Osteoblast (primary cell): ENCODE results near the gene FAM83E. TPM values are rescaled to one million over a fixed set of nuclear protein-coding genes. Genes with fewer than 3 reads are reported as not detected.

Source experiments
- DNase-seq: peaks from one replicate; pipeline ENCODE4 v3.0.0; 2011; ENCODE audit warnings: low spot score, mixed read lengths; ENCODE audit not compliant: insufficient read length; ENCODE audit errors: missing footprints
- H2AFZ ChIP-seq: 2 replicates; pipeline ENCODE4 v1.6.0; 2011; ENCODE audit warnings: mild to moderate bottlenecking, low read length
- H3K27ac ChIP-seq: 2 replicates; pipeline ENCODE4 v1.5.1; 2011; ENCODE audit warnings: mild to moderate bottlenecking, low read depth, low read length, moderate library complexity
- H3K27me3 ChIP-seq: 2 replicates; pipeline ENCODE4 v1.6.0; 2012; ENCODE audit warnings: mild to moderate bottlenecking, control low read depth, inconsistent platforms, low read length, moderate library complexity; ENCODE audit not compliant: insufficient read depth
- H3K36me3 ChIP-seq: 2 replicates; pipeline ENCODE4 v1.5.1; 2011; ENCODE audit warnings: mild to moderate bottlenecking, low read length, control low read depth, moderate library complexity; ENCODE audit not compliant: insufficient read depth
- H3K4me1 ChIP-seq: 2 replicates; pipeline ENCODE4 v1.5.1; 2011; ENCODE audit warnings: mild to moderate bottlenecking, low read length, control low read depth, moderate library complexity; ENCODE audit not compliant: insufficient read depth
- H3K4me2 ChIP-seq: 2 replicates; pipeline ENCODE4 v1.6.0; 2011; ENCODE audit warnings: mild to moderate bottlenecking, low read length; ENCODE audit not compliant: insufficient read depth
- H3K4me3 ChIP-seq: fragments of 200-600 bp; sonication (generic); 3 replicates; pipeline ENCODE4 v1.5.1; 2012; ENCODE audit warnings: mild to moderate bottlenecking, low read length, inconsistent platforms; ENCODE audit not compliant: insufficient read depth
- H3K79me2 ChIP-seq: 2 replicates; pipeline ENCODE4 v1.6.0; 2012; ENCODE audit warnings: mild to moderate bottlenecking, low read length, control low read depth, inconsistent platforms; ENCODE audit not compliant: insufficient read depth
- H3K9me3 ChIP-seq: 2 replicates; pipeline ENCODE4 v1.5.1; 2011; ENCODE audit warnings: low read depth, low read length, control low read depth
- H4K20me1 ChIP-seq: 2 replicates; pipeline ENCODE4 v1.6.0; 2012; ENCODE audit warnings: mild to moderate bottlenecking, low read length, control low read depth; ENCODE audit not compliant: insufficient read depth
- CTCF ChIP-seq: IDR thresholded peaks from 2 replicates; pipeline ENCODE4 v1.5.1; 2011; ENCODE audit warnings: mild to moderate bottlenecking, low read depth, low read length, moderate library complexity; ENCODE audit errors: extremely low read depth
- total RNA-seq: library from RNA; depleted of rRNA; stranded (reverse); fragments of >200 nt; gene quantifications from 2 replicates; pipeline ENCODE4 v1.2.3, GENCODE V29; 2012

Gene FAM83E
- 0.29 TPM in 1 of 2 replicates, not detected in the other for total RNA-seq

GRCh38 chr19:48614436-48615230 is at the start of gene FAM83E:
Gene FAM83E, minus strand, starts transcription at chr19:48615076. Its CDS starts 1,704 bp downstream, at chr19:48613372.
- no peak within 1 kb of the TSS for H3K4me3 ChIP-seq
- DNase-seq = peak; percentile 92
- H3K36me3 ChIP-seq = peaks cover 32% of the 10 kb centered on the region
- no peak within 1 kb of the TSS for H3K27ac ChIP-seq
- H3K4me2 ChIP-seq = no peak within 1 kb of the TSS
- no peak within 1 kb of the TSS for H2AFZ ChIP-seq
- TF ChIP-seq CTCF = no peak
- no peaks in the 10 kb centered on the region for H3K9me3 ChIP-seq
- H4K20me1 ChIP-seq = peaks cover 41% of the 10 kb centered on the region
- H3K4me1 ChIP-seq = peaks cover 16% of the 10 kb centered on the region
- H3K79me2 ChIP-seq = peaks cover 39% of the 10 kb centered on the region
- no peaks in the 10 kb centered on the region for H3K27me3 ChIP-seq

- Histone ChIP-seq H3K4me3 (no peak overlapping the region), H2AFZ (no peak overlapping the region)
- peak; percentile 52 for DNase-seq
Measured at GRCh38 chr19:48664476-48664875, 49.6 kb upstream of the FAM83E start.

GRCh38 chr19:48663667-48664066 is 48.8 kb upstream of the FAM83E start:
- no peaks in the 10 kb centered on the region for H4K20me1 ChIP-seq
- no peak overlapping the region for H2AFZ ChIP-seq
- H3K79me2 ChIP-seq = no peaks in the 10 kb centered on the region
- H3K36me3 ChIP-seq = no peaks in the 10 kb centered on the region
- DNase-seq = peak; percentile 88
- H3K27me3 ChIP-seq = peaks cover 2% of the 10 kb centered on the region
- H3K4me2 ChIP-seq = no peak overlapping the region
- no peak overlapping the region for H3K27ac ChIP-seq
- H3K4me3 ChIP-seq = no peak overlapping the region
- no peak for TF ChIP-seq CTCF
- peaks cover 3% of the 10 kb centered on the region for H3K4me1 ChIP-seq
- H3K9me3 ChIP-seq = no peaks in the 10 kb centered on the region

More at GRCh38 chr19:48664476-48664875, 49.6 kb upstream of the FAM83E start:
- no peaks in the 10 kb centered on the region for H3K79me2 ChIP-seq
- TF ChIP-seq CTCF = no peak
- no peak overlapping the region for H3K4me2 ChIP-seq
- peaks cover 3% of the 10 kb centered on the region for H3K4me1 ChIP-seq
- no peaks in the 10 kb centered on the region for H4K20me1 ChIP-seq
- no peaks in the 10 kb centered on the region for H3K36me3 ChIP-seq
- H3K9me3 ChIP-seq = no peaks in the 10 kb centered on the region
- H3K27ac ChIP-seq = no peak overlapping the region
- H3K27me3 ChIP-seq = peaks cover 2% of the 10 kb centered on the region

- Histone ChIP-seq H3K27ac (no peak overlapping the region), H3K4me1 (peaks cover 13% of the 10 kb centered on the region), H3K9me3 (no peaks in the 10 kb centered on the region), H3K36me3 (no peaks in the 10 kb centered on the region), H3K79me2 (no peaks in the 10 kb centered on the region), H4K20me1 (no peaks in the 10 kb centered on the region), H3K27me3 (peaks cover 2% of the 10 kb centered on the region), H2AFZ (no peak overlapping the region), H3K4me3 (no peak overlapping the region), H3K4me2 (no peak overlapping the region)
- TF ChIP-seq CTCF = no peak
- DNase-seq = peak; percentile 50
Measured at GRCh38 chr19:48661711-48662090, 46.8 kb upstream of the FAM83E start.
